ENCODE results near the gene HELLS. TPM values are rescaled to one million over a fixed set of nuclear protein-coding genes. Genes with fewer than 3 reads are reported as not detected.

Gene HELLS
- polyA plus RNA-seq, 3 donors = 24.9 to 44.2 (median 40.4) TPM

Other genes starting within 250 kb of the HELLS start
- 10 to 100 TPM; 19.2 to 25.8 (median 24.0) TPM for gene NOC3L, start 182.8 kb upstream of the HELLS start, polyA plus RNA-seq (ENCODE audit: insufficient read length in 3 of 3)
- gene TBC1D12, start 143.2 kb upstream of the HELLS start, polyA plus RNA-seq (ENCODE audit: insufficient read length in 3 of 3) = 10 to 100 TPM; 16.0 to 18.9 (median 18.6) TPM
- under 1 TPM; 0.33 to 0.73 (median 0.41) TPM for gene CYP2C18, start 137.9 kb downstream of the HELLS start, polyA plus RNA-seq (ENCODE audit: insufficient read length in 3 of 3)
- under 1 TPM; 0.06 to 0.30 (median 0.30) TPM for gene CYP2C19, start 216.9 kb downstream of the HELLS start, polyA plus RNA-seq (ENCODE audit: insufficient read length in 3 of 3)

Measured in renal pelvis (tissue), 3 donors.